ENCODE measurements around the gene MACROD2.

MACROD2 gene

GRCh38 chr20:15068486-15068885 is 1073.2 kb downstream of the MACROD2 start:
- no peak for TF ChIP-seq CTCF (conservative IDR thresholded peaks at IDR 0.05; ENCODE audit: low read length)
- DNase-seq (ENCODE audit: low read depth) = no peak
- H3K4me3 ChIP-seq (ENCODE audit: low read length) = no peak overlapping the region

DNA sequence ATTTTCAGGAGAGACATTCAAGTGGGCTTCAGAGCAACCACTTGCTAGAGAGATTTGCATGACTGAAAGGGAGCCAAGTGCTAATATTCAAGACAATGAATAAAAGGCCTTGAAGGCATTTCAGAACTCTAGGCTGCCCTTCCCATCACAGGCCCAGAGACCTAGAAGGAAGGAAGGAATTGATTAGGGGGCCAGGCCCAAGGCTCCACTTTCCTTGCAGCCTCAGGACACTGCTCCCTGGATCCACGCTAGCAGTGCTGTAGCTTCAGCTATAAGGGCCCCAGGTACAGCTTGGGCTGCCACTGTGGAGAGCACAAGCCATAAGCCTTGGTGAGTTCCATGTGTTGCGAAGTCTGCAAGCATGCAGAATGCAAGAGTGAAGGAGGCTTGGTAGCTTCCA is 1074.0 kb downstream of the MACROD2 start:
- no peak overlapping the region for H3K4me3 ChIP-seq (ENCODE audit: low read length)
- no peak for TF ChIP-seq CTCF (conservative IDR thresholded peaks at IDR 0.05; ENCODE audit: low read length)

GRCh38 chr20:15071085-15071808 is 1075.9 kb downstream of the MACROD2 start:
- DNase-seq (ENCODE audit: low read depth) = peak; percentile 72
- no peak for TF ChIP-seq CTCF (conservative IDR thresholded peaks at IDR 0.05; ENCODE audit: low read length)
- H3K4me3 ChIP-seq (ENCODE audit: low read length) = no peak overlapping the region

More for the DNA sequence above, 1074.0 kb downstream of the MACROD2 start:
- DNase-seq (ENCODE audit: low read depth) = no peak

DNA sequence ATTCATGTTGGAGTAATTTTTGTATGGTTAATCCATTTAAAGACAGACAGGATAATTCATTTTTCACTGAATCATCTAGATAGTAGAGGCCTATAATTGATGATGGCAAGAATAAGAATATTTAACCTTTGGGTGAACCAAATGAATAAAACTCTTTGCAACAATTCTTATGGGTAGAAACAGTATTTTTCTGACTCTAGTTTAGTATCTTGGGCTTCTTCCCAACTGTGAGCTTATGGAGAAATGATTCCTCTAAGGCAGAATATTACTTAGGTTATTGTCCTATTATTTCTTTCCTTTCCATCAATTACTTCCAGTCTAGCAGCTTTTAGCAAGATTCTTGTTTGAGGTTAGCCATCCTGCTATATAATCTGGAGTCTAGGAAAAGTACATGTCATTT is 1077.0 kb downstream of the MACROD2 start:
- no peak overlapping the region for H3K4me3 ChIP-seq (ENCODE audit: low read length)
- no peak for DNase-seq (ENCODE audit: low read depth)
- TF ChIP-seq CTCF (conservative IDR thresholded peaks at IDR 0.05; ENCODE audit: low read length) = no peak

DNA sequence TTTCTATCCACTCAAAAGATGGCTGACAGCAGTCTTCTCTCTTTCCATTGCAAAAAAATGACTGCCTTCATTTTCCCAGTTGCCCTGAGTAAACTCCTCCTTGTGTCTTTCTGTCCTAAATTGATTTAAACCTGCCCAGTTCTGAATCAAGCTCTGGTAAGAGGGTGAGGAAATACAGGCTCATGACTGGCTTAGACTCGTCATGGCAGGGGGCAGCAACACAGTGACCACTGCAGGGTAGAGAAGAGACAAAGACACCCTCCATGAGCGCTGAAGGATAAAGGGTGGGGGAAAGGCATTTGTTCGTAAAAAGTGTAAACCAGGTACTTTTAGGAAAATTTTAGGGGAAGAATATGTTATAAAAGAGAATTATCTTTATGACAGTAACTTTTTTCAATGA is 1080.3 kb downstream of the MACROD2 start:
- DNase-seq (ENCODE audit: low read depth) = no peak
- H3K4me3 ChIP-seq (ENCODE audit: low read length) = no peak overlapping the region

GRCh38 chr20:15076785-15077184 is 1081.5 kb downstream of the MACROD2 start:
- no peak for TF ChIP-seq CTCF (conservative IDR thresholded peaks at IDR 0.05; ENCODE audit: low read length)
- no peak overlapping the region for H3K4me3 ChIP-seq (ENCODE audit: low read length)
- no peak for DNase-seq (ENCODE audit: low read depth)

More for the DNA sequence above, 1080.3 kb downstream of the MACROD2 start:
- TF ChIP-seq CTCF (conservative IDR thresholded peaks at IDR 0.05; ENCODE audit: low read length) = no peak

- no peak for TF ChIP-seq CTCF (conservative IDR thresholded peaks at IDR 0.05; ENCODE audit: low read length)
- no peak for DNase-seq (ENCODE audit: low read depth)
Observed at GRCh38 chr20:15077733-15078250, 1082.5 kb downstream of the MACROD2 start.

More at GRCh38 chr20:15077733-15078250, 1082.5 kb downstream of the MACROD2 start:
- no peak overlapping the region for H3K4me3 ChIP-seq (ENCODE audit: low read length)
